Measurements from ENCODE around the gene LRRC55.
"Not testable (repeated sequence)": the region's sequence is repeated elsewhere in the genome, so short reads cannot be mapped to it uniquely, and the experiment has no call there.

The LRRC55 gene

GRCh38 chr11:57162179-57162898, 19.4 kb upstream of the LRRC55 start:
- no peak for DNase-seq

- DNase-seq = no peak
These were observed 18.4 kb upstream of the LRRC55 start for GRCh38 chr11:57163160-57163868.

- no peak for DNase-seq
These were observed 17.4 kb upstream of the LRRC55 start for GRCh38 chr11:57164317-57164716.

GRCh38 chr11:57167125-57167846, 14.5 kb upstream of the LRRC55 start:
- DNase-seq = no peak

GRCh38 chr11:57169732-57170313, 11.9 kb upstream of the LRRC55 start:
- not testable (repeated sequence) for DNase-seq

- no peak for DNase-seq
These were observed 9.7 kb upstream of the LRRC55 start for GRCh38 chr11:57172031-57172430.

- no peak for DNase-seq
These were observed 7.1 kb upstream of the LRRC55 start for GRCh38 chr11:57174656-57175055.

GRCh38 chr11:57175478-57175877, 6.3 kb upstream of the LRRC55 start:
- no peak for DNase-seq

GRCh38 chr11:57178334-57178733, 3.4 kb upstream of the LRRC55 start:
- DNase-seq = no peak

- DNase-seq = no peak
These were observed 2.1 kb upstream of the LRRC55 start for GRCh38 chr11:57179681-57180080.

GRCh38 chr11:57180081-57180561, 1.6 kb upstream of the LRRC55 start:
- no peak for DNase-seq

GRCh38 chr11:57180964-57181363, 789 bp upstream of the LRRC55 start:
- DNase-seq = no peak

GRCh38 chr11:57182896-57183295, 1.1 kb downstream of the LRRC55 start:
- no peak for DNase-seq

- DNase-seq = no peak
These were observed 8.8 kb downstream of the LRRC55 start for GRCh38 chr11:57190548-57190947.

- no peak for DNase-seq
These were observed 9.8 kb downstream of the LRRC55 start for GRCh38 chr11:57191311-57192219.

- DNase-seq = no peak
These were observed 10.6 kb downstream of the LRRC55 start for GRCh38 chr11:57192316-57192715.

- no peak for DNase-seq
These were observed 14.8 kb downstream of the LRRC55 start for GRCh38 chr11:57196596-57196995.

GRCh38 chr11:57197762-57198161, 16.0 kb downstream of the LRRC55 start:
- DNase-seq = no peak

GRCh38 chr11:57199330-57199729, 17.6 kb downstream of the LRRC55 start:
- DNase-seq = no peak

GRCh38 chr11:57200917-57201316, 19.2 kb downstream of the LRRC55 start:
- no peak for DNase-seq

GRCh38 chr11:57202281-57202680, 20.5 kb downstream of the LRRC55 start:
- no peak for DNase-seq

GRCh38 chr11:57203359-57203758, 21.6 kb downstream of the LRRC55 start:
- DNase-seq = no peak

Measured in activated CD4-positive, alpha-beta T cell treated with anti-CD3 and anti-CD28 coated beads for 48 hours (primary cell).